HCT116 (cell line): ENCODE measurements around the gene CTU2. TPM values are rescaled to one million over a fixed set of nuclear protein-coding genes. Genes with fewer than 3 reads are reported as not detected.

ENCODE experiments used
- ATAC-seq: fragments of 200-7000 bp; cut with Tn5 transposase; 2 replicates; pipeline ENCODE4 v1.9.1; 2020; ENCODE audit warnings: mild to moderate bottlenecking, moderate library complexity
- BruUV-seq: library from RNA; stranded (reverse); fragments of 400-500 nt; replicated peaks from 2 replicates; lab custom pipeline; 2021; lab: Mats Ljungman, UMichigan
- CTCF ChIA-PET: fragments of 300-600 bp; sonication (Branson Sonifier 250); formaldehyde crosslinking; loops from one replicate; lab custom pipeline; 2021; ENCODE audit warnings: antibody characterized with exemption; lab: Charles Lee
- POLR2A ChIA-PET: fragments of 300-600, 350-600 bp; sonication (Branson Sonifier 250); formaldehyde crosslinking; loops from one replicate; lab custom pipeline; 2021; ENCODE audit warnings: antibody characterized with exemption; lab: Charles Lee
- RAD21 ChIA-PET, 2 experiments: fragments of 300-600 bp; sonication (Branson Sonifier 250); formaldehyde crosslinking; loops; one replicate each; lab custom pipeline; 2023; ENCODE audit warnings: low total read pairs in 2 of 2; ENCODE audit not compliant: uncharacterized antibody in 2 of 2, unreplicated experiment in 2 of 2, low non-redundant PET in 1 of 2; lab: Charles Lee
- DNase-seq: peaks from one replicate; pipeline ENCODE4 v3.0.0-alpha.2; 2010; ENCODE audit warnings: low read depth, low spot score
- H2AFZ ChIP-seq: fragments of 200-600 bp; shearing (Covaris generic), sonication (generic); 2 replicates; pipeline ENCODE4 v1.6.1; 2017; ENCODE audit warnings: low read depth, mixed run types, mixed read lengths, antibody characterized with exemption, low read length; ENCODE audit not compliant: poor library complexity, severe bottlenecking
- H3K27ac ChIP-seq: 2 replicates; pipeline ENCODE4 v1.5.1; 2012; ENCODE audit warnings: low read depth, low read length
- H3K27me3 ChIP-seq: fragments of 200-600 bp; sonication (generic); 2 replicates; pipeline ENCODE4 v1.6.1; 2016; ENCODE audit warnings: mixed run types, low read length, mixed read lengths; ENCODE audit not compliant: insufficient read depth
- H3K36me3 ChIP-seq, 2 experiments: fragments of 200-500 bp in 1 of 2; fragments of 200-600 bp in 1 of 2; sonication (Bioruptor generic) in 1 of 2; sonication (generic) in 1 of 2; 2 replicates each; pipeline versions ENCODE4 v1.5.1 to v1.6.1; 2014 to 2016; ENCODE audit warnings: low read length in 2 of 2, inconsistent platforms in 1 of 2, mixed read lengths in 1 of 2, mixed run types in 1 of 2; ENCODE audit not compliant: insufficient read depth in 2 of 2, control insufficient read depth in 1 of 2
- H3K4me1 ChIP-seq, 2 experiments: fragments of 200-600 bp in 1 of 2; sonication (generic) in 1 of 2; 2 replicates each; pipeline versions ENCODE4 v1.5.1 to v1.6.1; 2012 to 2017; ENCODE audit warnings: low read length in 2 of 2, inconsistent platforms in 1 of 2, mild to moderate bottlenecking in 1 of 2, mixed read lengths in 1 of 2, mixed run types in 1 of 2, moderate library complexity in 1 of 2; ENCODE audit not compliant: insufficient read depth in 2 of 2, control insufficient read depth in 1 of 2
- H3K4me2 ChIP-seq: fragments of 200-600 bp; sonication (generic); 2 replicates; pipeline ENCODE4 v1.6.1; 2017; ENCODE audit warnings: mixed run types, low read length, mixed read lengths
- H3K4me3 ChIP-seq, 2 experiments: fragments of 200-600 bp in 1 of 2; sonication (generic) in 1 of 2; replicated peaks in 1 of 2; 2 replicates each; pipeline ENCODE4 v1.5.1; 2011 to 2016; ENCODE audit warnings: low read length in 2 of 2, control low read depth in 1 of 2, low read depth in 1 of 2, mild to moderate bottlenecking in 1 of 2, mixed read lengths in 1 of 2, mixed run types in 1 of 2
- H3K79me2 ChIP-seq: fragments of 200-600 bp; sonication (generic); 2 replicates; pipeline ENCODE4 v1.6.1; 2017; ENCODE audit warnings: mild to moderate bottlenecking, mixed run types, low read length, moderate library complexity, mixed read lengths; ENCODE audit not compliant: insufficient read depth
- H3K9ac ChIP-seq: fragments of 200-600 bp; sonication (generic); 2 replicates; pipeline ENCODE4 v1.6.1; 2016; ENCODE audit warnings: low read length, mixed read lengths
- H3K9me2 ChIP-seq: fragments of 200-600 bp; sonication (generic), shearing (Covaris generic); 2 replicates; pipeline ENCODE4 v1.6.1; 2017; ENCODE audit warnings: mixed run types, mild to moderate bottlenecking, moderate library complexity; ENCODE audit not compliant: insufficient read depth
- H3K9me3 ChIP-seq, 2 experiments: fragments of 200-500 bp in 1 of 2; fragments of 200-600 bp in 1 of 2; sonication (Bioruptor generic) in 1 of 2; sonication (generic) in 1 of 2; 2 replicates each; pipeline ENCODE4 v1.6.1; 2014 to 2017; ENCODE audit warnings: low read length in 2 of 2, mixed read lengths in 2 of 2, inconsistent platforms in 1 of 2, low read depth in 1 of 2, mild to moderate bottlenecking in 1 of 2, mixed run types in 1 of 2, moderate library complexity in 1 of 2; ENCODE audit not compliant: control insufficient read depth in 1 of 2, insufficient read depth in 1 of 2
- H4K20me1 ChIP-seq: fragments of 200-600 bp; sonication (generic), shearing (Covaris generic); 2 replicates; pipeline ENCODE4 v1.6.1; 2017; ENCODE audit warnings: mixed run types, mild to moderate bottlenecking, moderate library complexity; ENCODE audit not compliant: insufficient read depth
- CBX3 ChIP-seq: IDR thresholded peaks from 2 replicates; pipeline ENCODE4 v1.6.1; 2012; ENCODE audit warnings: low read depth
- CEBPB ChIP-seq: IDR thresholded peaks from 2 replicates; pipeline ENCODE4 v1.6.1; 2012; ENCODE audit warnings: low read depth
- EGR1 ChIP-seq: IDR thresholded peaks from 2 replicates; pipeline ENCODE4 v1.6.1; 2012; ENCODE audit warnings: low read depth
- ELF1 ChIP-seq: IDR thresholded peaks from 2 replicates; pipeline ENCODE4 v1.6.1; 2012; ENCODE audit warnings: low read depth, borderline replicate concordance
- EZH2 ChIP-seq: fragments of 200-600 bp; sonication (generic); IDR thresholded peaks from 2 replicates; pipeline ENCODE4 v1.6.1; 2017; ENCODE audit warnings: antibody characterized with exemption, mixed run types
- EZH2phosphoT487 ChIP-seq: fragments of 200-600 bp; IDR thresholded peaks from 2 replicates; pipeline ENCODE4 v1.6.1; 2018; ENCODE audit warnings: antibody characterized with exemption, borderline replicate concordance
- FOSL1 ChIP-seq: IDR thresholded peaks from 2 replicates; pipeline ENCODE4 v1.6.1; 2012; ENCODE audit warnings: low read depth
- POLR2AphosphoS5 ChIP-seq: IDR thresholded peaks from 2 replicates; pipeline ENCODE4 v1.6.1; 2011; ENCODE audit warnings: mild to moderate bottlenecking, low read depth, low read length, moderate library complexity
- SP1 ChIP-seq: IDR thresholded peaks from 2 replicates; pipeline ENCODE4 v1.6.1; 2012; ENCODE audit warnings: low read depth
- SRF ChIP-seq: IDR thresholded peaks from 2 replicates; pipeline ENCODE4 v1.6.1; 2012; ENCODE audit warnings: low read depth
- TCF7L2 ChIP-seq: IDR thresholded peaks from 2 replicates; pipeline ENCODE4 v1.7.0; 2011; ENCODE audit warnings: borderline replicate concordance, inconsistent platforms; ENCODE audit not compliant: insufficient read depth, insufficient read length; ENCODE audit errors: extremely low read depth
- YY1 ChIP-seq: IDR thresholded peaks from 2 replicates; pipeline ENCODE4 v1.6.1; 2011; ENCODE audit warnings: low read length, low read depth, moderate library complexity, mild to moderate bottlenecking; ENCODE audit not compliant: insufficient replicate concordance; ENCODE audit errors: extremely low read depth
- ZFX ChIP-seq: fragments of 450-650 bp; IDR thresholded peaks from 2 replicates; pipeline ENCODE4 v1.6.1; 2017
- intact Hi-C: fragments of 100-400 bp; cut with micrococcal nuclease; formaldehyde crosslinking; loops from 2 replicates; pipeline ENCODE4 v1.10.0; 2022
- total RNA-seq: library from RNA; stranded (reverse); gene quantifications from one replicate; pipeline ENCODE4 v1.2.1, GENCODE V29; 2021; ENCODE audit not compliant: unreplicated experiment
- TF ChIP-seq, protein P1 (sequence below): IDR thresholded peaks from 2 replicates; pipeline ENCODE4 v1.6.1; 2011; ENCODE audit warnings: mild to moderate bottlenecking, low read length, moderate library complexity; ENCODE audit not compliant: insufficient replicate concordance; ENCODE audit errors: extremely low read depth
- TF ChIP-seq, protein P2 (sequence below): IDR thresholded peaks from 2 replicates; pipeline ENCODE4 v1.6.1; 2012; ENCODE audit warnings: low read depth
- TF ChIP-seq, protein P3 (sequence below): IDR thresholded peaks from 2 replicates; pipeline ENCODE4 v1.6.1; 2012
- TF ChIP-seq, protein P4 (sequence below), 3 experiments: fragments of 200-600 bp in 1 of 3; sonication (generic) in 1 of 3; IDR thresholded peaks in 2 of 3; conservative IDR thresholded peaks in 1 of 3; 2 replicates each; pipeline ENCODE4 v1.5.1; 2012 to 2017; ENCODE audit warnings: low read depth in 2 of 3, low read length in 2 of 3, antibody characterized with exemption in 1 of 3, borderline replicate concordance in 1 of 3, control low read depth in 1 of 3, mild to moderate bottlenecking in 1 of 3, mixed read lengths in 1 of 3, mixed run types in 1 of 3, moderate library complexity in 1 of 3; ENCODE audit not compliant: insufficient read depth in 1 of 3
- TF ChIP-seq, protein P5 (sequence below): IDR thresholded peaks from 2 replicates; pipeline ENCODE4 v1.6.1; 2012

The CTU2 gene
- total RNA-seq, 1 experiment from 2014 or later, result 71.3 TPM

DNA sequence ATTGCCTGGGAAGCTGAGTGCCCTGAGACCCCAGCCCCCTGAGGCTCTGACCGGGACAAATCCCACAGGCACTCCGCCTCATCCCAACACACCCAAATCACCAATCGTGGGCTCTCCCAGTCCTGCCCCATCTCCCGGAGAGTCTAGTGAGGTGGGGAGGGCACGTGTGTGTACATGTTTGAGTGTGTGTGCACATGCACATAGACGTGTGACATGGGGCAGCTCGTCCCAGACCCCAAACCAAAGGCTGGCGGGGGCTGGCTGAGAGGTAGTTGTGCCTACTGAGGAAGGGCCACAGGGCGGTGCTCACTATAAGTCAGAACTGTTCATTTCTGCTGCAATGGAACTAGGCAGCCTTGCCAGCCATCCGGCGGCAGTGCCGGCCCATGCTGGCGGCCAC lies 28.6 kb upstream of the CTU2 start:
- ChIA-PET CTCF (no interaction called here), POLR2A (no interaction called here), RAD21 (no interaction called here)
- no TSS peak for BruUV-seq
- Histone ChIP-seq H4K20me1 (no peaks in the 10 kb centered on the region), H3K9me3 (no peaks in the 10 kb centered on the region), H3K27ac (no peak overlapping the region), H3K4me2 (no peak overlapping the region), H3K79me2 (no peaks in the 10 kb centered on the region), H3K27me3 (no peaks in the 10 kb centered on the region), H3K4me1 (peaks cover 0 to 14% of the 10 kb centered on the region in 2 experiments; a peak in 2 of 4 replicates), H3K4me3 (no peak overlapping the region), H3K36me3 (no peaks in the 10 kb centered on the region), H3K9me2 (no peaks in the 10 kb centered on the region), H3K9ac (no peak overlapping the region), H2AFZ (no peak overlapping the region)
- DNase-seq (no peak), ATAC-seq (no peak)
- intact Hi-C loops, result no loop called here
- TF ChIP-seq SP1 (no peak), EZH2phosphoT487 (no peak), ZFX (no peak), ELF1 (no peak), EGR1 (no peak), EZH2 (no peak), FOSL1 (no peak), CEBPB (no peak), TCF7L2 (no peak), SRF (no peak), YY1 (no peak), POLR2AphosphoS5 (no peak), CBX3 (no peak)
- TF ChIP-seq, protein P1, sequence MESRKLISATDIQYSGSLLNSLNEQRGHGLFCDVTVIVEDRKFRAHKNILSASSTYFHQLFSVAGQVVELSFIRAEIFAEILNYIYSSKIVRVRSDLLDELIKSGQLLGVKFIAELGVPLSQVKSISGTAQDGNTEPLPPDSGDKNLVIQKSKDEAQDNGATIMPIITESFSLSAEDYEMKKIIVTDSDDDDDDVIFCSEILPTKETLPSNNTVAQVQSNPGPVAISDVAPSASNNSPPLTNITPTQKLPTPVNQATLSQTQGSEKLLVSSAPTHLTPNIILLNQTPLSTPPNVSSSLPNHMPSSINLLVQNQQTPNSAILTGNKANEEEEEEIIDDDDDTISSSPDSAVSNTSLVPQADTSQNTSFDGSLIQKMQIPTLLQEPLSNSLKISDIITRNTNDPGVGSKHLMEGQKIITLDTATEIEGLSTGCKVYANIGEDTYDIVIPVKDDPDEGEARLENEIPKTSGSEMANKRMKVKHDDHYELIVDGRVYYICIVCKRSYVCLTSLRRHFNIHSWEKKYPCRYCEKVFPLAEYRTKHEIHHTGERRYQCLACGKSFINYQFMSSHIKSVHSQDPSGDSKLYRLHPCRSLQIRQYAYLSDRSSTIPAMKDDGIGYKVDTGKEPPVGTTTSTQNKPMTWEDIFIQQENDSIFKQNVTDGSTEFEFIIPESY, result no peak
- TF ChIP-seq, protein P2, sequence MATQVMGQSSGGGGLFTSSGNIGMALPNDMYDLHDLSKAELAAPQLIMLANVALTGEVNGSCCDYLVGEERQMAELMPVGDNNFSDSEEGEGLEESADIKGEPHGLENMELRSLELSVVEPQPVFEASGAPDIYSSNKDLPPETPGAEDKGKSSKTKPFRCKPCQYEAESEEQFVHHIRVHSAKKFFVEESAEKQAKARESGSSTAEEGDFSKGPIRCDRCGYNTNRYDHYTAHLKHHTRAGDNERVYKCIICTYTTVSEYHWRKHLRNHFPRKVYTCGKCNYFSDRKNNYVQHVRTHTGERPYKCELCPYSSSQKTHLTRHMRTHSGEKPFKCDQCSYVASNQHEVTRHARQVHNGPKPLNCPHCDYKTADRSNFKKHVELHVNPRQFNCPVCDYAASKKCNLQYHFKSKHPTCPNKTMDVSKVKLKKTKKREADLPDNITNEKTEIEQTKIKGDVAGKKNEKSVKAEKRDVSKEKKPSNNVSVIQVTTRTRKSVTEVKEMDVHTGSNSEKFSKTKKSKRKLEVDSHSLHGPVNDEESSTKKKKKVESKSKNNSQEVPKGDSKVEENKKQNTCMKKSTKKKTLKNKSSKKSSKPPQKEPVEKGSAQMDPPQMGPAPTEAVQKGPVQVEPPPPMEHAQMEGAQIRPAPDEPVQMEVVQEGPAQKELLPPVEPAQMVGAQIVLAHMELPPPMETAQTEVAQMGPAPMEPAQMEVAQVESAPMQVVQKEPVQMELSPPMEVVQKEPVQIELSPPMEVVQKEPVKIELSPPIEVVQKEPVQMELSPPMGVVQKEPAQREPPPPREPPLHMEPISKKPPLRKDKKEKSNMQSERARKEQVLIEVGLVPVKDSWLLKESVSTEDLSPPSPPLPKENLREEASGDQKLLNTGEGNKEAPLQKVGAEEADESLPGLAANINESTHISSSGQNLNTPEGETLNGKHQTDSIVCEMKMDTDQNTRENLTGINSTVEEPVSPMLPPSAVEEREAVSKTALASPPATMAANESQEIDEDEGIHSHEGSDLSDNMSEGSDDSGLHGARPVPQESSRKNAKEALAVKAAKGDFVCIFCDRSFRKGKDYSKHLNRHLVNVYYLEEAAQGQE, result no peak
- TF ChIP-seq, protein P3, sequence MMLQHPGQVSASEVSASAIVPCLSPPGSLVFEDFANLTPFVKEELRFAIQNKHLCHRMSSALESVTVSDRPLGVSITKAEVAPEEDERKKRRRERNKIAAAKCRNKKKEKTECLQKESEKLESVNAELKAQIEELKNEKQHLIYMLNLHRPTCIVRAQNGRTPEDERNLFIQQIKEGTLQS, result no peak
- TF ChIP-seq, protein P4, sequence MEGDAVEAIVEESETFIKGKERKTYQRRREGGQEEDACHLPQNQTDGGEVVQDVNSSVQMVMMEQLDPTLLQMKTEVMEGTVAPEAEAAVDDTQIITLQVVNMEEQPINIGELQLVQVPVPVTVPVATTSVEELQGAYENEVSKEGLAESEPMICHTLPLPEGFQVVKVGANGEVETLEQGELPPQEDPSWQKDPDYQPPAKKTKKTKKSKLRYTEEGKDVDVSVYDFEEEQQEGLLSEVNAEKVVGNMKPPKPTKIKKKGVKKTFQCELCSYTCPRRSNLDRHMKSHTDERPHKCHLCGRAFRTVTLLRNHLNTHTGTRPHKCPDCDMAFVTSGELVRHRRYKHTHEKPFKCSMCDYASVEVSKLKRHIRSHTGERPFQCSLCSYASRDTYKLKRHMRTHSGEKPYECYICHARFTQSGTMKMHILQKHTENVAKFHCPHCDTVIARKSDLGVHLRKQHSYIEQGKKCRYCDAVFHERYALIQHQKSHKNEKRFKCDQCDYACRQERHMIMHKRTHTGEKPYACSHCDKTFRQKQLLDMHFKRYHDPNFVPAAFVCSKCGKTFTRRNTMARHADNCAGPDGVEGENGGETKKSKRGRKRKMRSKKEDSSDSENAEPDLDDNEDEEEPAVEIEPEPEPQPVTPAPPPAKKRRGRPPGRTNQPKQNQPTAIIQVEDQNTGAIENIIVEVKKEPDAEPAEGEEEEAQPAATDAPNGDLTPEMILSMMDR (IDR thresholded peaks at IDR 0.05 in 2 of 3, conservative IDR thresholded peaks at IDR 0.05 in 1 of 3; ENCODE audit: borderline replicate concordance in 1 of 3, insufficient read depth in 1 of 3, low read depth in 2 of 3, low read length in 2 of 3), result no peak
- TF ChIP-seq, protein P5, sequence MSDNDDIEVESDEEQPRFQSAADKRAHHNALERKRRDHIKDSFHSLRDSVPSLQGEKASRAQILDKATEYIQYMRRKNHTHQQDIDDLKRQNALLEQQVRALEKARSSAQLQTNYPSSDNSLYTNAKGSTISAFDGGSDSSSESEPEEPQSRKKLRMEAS, result no peak
